GM19397 (cell line): ENCODE results near the gene ETS2.
"Not testable (repeated sequence)": the region's sequence is repeated elsewhere in the genome, so short reads cannot be mapped to it uniquely, and the experiment has no call there.

ENCODE experiments used
- ATAC-seq: cut with Tn5 transposase; IDR thresholded peaks from one replicate; pipeline ENCODE4 v1.9.1; 2021; ENCODE audit warnings: mild to moderate bottlenecking, moderate library complexity; ENCODE audit not compliant: unreplicated experiment

ETS2 gene

DNA sequence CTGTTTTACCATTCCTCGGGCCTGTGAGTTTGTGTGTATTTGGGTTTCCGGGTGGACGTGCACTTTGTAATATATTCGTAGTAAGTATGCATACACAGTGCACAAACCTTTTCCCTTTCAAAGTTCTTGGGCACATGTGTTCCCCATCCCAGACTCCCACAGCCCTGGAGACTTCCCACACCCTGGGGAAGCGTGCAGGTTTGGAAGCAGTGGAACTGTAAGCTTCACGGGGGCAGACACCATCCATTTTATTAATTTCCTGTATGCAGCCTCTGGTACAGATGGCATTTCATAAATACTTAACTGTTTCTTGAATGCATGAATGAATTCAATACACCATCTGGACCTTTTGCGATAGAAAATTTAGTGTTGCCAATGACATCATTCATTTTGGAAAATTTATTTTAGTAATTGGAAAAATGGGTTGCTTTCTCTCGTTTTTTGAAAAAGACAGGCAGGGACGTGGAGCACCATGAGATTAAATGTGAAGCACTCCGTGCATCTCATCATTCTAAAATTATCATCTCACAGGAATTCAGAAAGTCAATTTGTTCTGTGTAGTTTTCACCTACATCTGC, 10.8 kb downstream of the ETS2 start:
- no peak for ATAC-seq

GRCh38 chr21:38817371-38818324, 11.9 kb downstream of the ETS2 start:
- ATAC-seq: no peak

- no peak for ATAC-seq
Observed at GRCh38 chr21:38818325-38818723, 12.6 kb downstream of the ETS2 start.

- ATAC-seq: no peak
Observed at GRCh38 chr21:38819051-38819718, 13.5 kb downstream of the ETS2 start.

DNA sequence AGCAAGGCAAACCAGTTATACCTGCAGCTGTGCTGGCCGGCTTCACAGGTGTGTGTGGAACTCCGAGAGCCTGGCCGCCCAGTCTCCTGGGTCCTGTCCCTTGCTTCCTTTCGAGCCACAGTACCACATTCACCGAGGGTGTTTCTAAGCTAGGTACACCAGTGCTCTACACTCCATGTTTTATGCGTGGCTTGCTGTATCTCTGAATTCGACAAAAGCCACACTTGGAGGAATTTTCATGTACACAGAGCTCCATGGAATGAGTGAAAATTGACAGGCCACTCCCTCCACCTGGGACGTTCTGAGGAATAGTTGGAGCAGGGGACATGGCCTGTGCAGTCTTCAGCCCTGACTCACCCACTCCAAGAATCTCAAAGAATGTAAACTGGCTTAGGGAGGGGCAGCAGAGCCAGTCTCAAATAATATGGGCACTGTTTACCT, 14.0 kb downstream of the ETS2 start:
- ATAC-seq: no peak

GRCh38 chr21:38820471-38821239, 14.9 kb downstream of the ETS2 start:
- no peak for ATAC-seq

- ATAC-seq: no peak
Observed at GRCh38 chr21:38821248-38821647, 15.5 kb downstream of the ETS2 start.

DNA sequence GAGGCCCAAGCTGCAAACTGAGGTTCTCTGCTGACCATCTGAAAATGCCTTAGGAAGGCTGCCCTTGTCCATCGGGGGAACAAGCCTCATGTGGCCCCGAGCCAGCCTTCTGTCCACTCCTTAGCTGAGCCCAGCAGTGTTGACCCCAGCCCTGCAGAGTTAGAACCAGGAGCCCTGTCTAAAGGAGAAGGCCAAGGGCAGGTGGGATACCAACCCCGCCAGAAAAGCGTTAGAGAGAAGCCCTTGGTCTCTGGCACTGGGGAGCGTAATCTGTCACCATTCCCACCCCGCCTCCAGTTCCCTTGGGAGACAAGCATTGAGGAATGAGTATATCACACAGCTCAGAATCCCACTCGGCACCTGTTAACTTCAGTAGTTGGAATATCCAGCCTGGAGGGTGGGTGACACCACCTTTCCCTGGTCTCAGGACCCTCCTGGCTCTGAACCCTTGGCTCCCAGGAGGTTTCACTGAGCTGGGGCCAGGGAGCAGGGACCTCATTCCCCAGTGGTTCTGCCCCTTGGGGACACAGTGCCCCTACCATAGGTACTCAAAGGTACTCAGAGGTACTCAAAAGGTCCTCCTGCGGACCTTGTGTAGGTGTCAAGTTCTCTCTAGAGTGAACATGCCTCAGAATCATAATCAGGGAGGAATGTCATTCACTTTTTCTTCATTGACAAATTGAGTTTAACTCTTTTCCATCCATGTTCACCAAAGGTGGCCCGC, 16.4 kb downstream of the ETS2 start:
- no peak for ATAC-seq

GRCh38 chr21:38822778-38823238, 17.1 kb downstream of the ETS2 start:
- no peak for ATAC-seq

DNA sequence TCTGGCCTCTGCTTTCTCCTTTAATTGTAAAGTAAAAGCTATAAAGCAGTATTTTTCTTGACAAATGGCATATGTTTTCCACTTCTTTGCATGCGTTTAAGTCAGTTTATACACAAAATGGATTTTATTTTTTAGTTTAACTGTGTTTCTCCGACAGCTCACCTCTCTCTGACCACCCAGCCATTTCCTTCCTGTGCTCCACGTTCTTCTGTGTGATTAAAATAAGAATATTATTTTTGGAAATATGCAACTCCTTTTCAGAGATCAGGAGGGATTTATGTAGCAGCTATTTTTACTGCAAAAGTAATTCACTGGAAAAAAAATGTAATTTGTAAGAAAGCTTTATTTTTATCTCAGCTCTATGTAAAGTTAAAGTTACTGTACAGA, 18.0 kb downstream of the ETS2 start:
- ATAC-seq: no peak

- ATAC-seq: no peak
Observed at GRCh38 chr21:38824124-38824822, 18.5 kb downstream of the ETS2 start.

GRCh38 chr21:38825269-38825668, 19.5 kb downstream of the ETS2 start:
- no peak for ATAC-seq

- ATAC-seq: no peak
Observed at GRCh38 chr21:38825921-38826320, 20.2 kb downstream of the ETS2 start.

DNA sequence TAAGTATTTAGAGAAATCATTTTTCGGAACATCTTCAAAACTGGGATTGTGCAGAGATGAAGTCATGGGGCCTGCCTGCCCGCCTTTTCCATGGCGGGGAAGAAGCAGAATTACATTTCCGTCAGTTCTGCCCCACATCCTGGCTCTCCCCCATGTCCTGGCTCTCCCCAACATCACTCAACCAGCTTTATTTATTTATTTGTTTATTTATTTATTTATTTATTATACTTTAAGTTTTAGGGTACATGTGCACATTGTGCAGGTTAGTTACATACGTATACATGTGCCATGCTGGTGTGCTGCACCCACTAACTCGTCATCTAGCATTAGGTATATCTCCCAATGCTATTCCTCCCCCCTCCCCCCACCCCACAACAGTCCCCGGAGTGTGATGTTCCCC, 22.4 kb downstream of the ETS2 start:
- ATAC-seq: not testable (repeated sequence)

DNA sequence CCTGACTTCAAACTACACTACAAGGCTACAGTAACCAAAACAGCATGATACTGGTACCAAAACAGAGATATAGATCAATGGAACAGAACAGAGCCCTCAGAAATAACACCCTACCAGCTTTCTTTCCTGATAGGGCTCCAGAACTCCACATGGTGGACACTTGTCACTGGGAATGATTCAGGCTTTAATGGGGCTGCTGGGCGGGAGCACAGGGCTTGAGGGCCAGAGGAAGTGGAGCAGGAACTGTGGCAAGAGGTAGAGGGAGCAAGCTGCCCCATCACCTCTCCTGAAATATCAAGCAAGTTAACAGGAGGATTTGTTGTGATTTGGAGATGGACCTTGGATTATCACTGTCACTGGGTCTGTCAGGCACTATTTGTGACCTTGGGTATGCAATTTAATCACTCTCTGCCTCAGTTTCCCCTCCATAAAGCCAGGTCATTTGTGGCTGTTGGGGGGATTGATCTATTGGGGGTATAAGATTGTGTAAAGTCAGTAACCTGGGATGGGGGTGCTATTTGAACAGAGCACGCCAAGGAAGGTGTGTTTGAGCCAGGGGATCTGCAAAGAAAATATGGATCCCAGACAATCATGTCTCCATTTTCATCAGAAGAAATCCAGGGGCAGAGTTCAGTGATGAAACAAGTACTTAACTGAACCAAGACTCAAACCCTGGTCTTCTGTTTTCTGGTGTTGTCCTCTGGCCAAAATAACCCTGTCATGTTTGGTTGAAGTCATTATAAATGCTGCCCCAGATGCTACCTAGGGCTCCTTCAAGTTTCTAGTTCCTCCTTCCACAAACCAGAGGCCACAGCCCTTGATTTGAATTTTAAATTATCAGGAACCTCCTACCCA, 25.2 kb downstream of the ETS2 start:
- peak; percentile 92 for ATAC-seq

- peak; percentile 81 for ATAC-seq
Observed at GRCh38 chr21:38831526-38832467, 26.1 kb downstream of the ETS2 start.

GRCh38 chr21:38832664-38833063, 26.9 kb downstream of the ETS2 start:
- no peak for ATAC-seq

GRCh38 chr21:38833117-38833516, 27.4 kb downstream of the ETS2 start:
- no peak for ATAC-seq
